Smooth muscle cell of the pulmonary artery (primary cell): Measurements from ENCODE around the gene RFPL4AL1. TPM values are rescaled to one million over a fixed set of nuclear protein-coding genes. Genes with fewer than 3 reads are reported as not detected.

Experiments used
- total RNA-seq: library from RNA; depleted of rRNA; stranded (reverse); fragments of >200 nt; gene quantifications from 2 replicates; pipeline ENCODE4 v1.2.3, GENCODE V29; 2014

RFPL4AL1 gene
- total RNA-seq, result not detected in 2 replicates

GRCh38 chr19:55768818-55769217, at the start of gene RFPL4AL1:
Gene RFPL4AL1, plus strand, starts transcription at chr19:55769118. Its CDS starts 2,687 bp downstream, at chr19:55771805.

DNA sequence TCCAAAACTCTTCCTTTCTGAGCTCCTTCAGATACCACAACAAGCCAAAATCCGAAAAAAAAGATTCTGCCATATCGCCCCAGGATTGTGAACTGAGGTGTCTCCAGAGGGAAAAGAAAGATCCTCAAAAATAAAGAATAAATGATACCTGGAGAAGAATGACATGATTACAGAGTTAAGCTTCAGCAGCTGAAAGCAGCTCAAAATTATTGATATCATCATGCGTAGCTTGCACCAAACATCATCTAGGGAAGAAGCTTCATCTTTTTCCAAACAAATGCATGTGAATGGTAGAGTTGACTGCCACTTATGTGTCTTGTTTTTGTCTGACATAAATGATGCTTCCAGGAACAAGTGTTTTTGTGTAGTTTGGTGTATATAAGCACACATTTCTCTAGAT, 30.6 kb upstream of the RFPL4AL1 start, which contains the start of gene NLRP9:
NLRP9 (minus strand) TSS at position 101 of the 400 bp plus-strand sequence; CDS start at position 73, 28 bp downstream.

DNA sequence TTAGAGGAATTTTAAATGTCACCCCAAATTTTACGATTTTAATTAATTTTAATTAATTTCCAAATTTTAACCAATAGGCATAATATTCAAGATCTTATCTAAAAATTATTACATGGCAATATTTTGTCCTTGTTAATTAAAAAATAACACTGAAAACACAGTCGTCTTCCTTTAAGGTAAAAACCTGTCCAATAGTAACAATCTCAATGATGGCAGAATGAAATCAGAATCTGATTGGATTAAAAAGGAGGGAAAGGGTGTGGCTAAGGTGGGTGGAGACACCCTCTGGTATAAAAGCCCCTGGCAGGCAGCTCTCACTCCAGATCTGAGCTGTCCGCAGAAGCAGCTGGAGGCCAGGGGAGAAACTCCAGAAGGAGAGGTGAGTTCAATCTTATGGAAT, 10.1 kb upstream of the RFPL4AL1 start, which contains the start of gene RFPL4A:
RFPL4A (plus strand) TSS at position 301 of the 400 bp plus-strand sequence. CDS start 2,704 bp downstream, outside the sequence.

Other genes starting within 250 kb of the RFPL4AL1 start
- gene SBK2, start 232.0 kb upstream of the RFPL4AL1 start, total RNA-seq, result 0.13 TPM in 1 of 2 replicates, not detected in the other
- gene SBK3, start 223.6 kb upstream of the RFPL4AL1 start, total RNA-seq, result 0.07 TPM in 2 replicates
- gene ZNF579, start 188.3 kb upstream of the RFPL4AL1 start, total RNA-seq, result 4.1 and 9.1 TPM in 2 replicates
- 3.8 and 5.0 TPM in 2 replicates for gene FIZ1, start 169.6 kb upstream of the RFPL4AL1 start, total RNA-seq
- 9.5 and 13.1 TPM in 2 replicates for gene ZNF524, start 168.8 kb upstream of the RFPL4AL1 start, total RNA-seq
- 2.5 and 5.1 TPM in 2 replicates for gene ZNF865, start 163.5 kb upstream of the RFPL4AL1 start, total RNA-seq
- gene ZNF784, start 144.6 kb upstream of the RFPL4AL1 start, total RNA-seq, result 3.9 and 5.1 TPM in 2 replicates
- gene ZNF580, start 128.1 kb upstream of the RFPL4AL1 start, total RNA-seq, result 7.1 and 8.8 TPM in 2 replicates
- 16.6 and 24.6 TPM in 2 replicates for gene ZNF581, start 125.5 kb upstream of the RFPL4AL1 start, total RNA-seq
- gene CCDC106, start 120.9 kb upstream of the RFPL4AL1 start, total RNA-seq, result 10.7 and 13.3 TPM in 2 replicates
- gene U2AF2, start 114.1 kb upstream of the RFPL4AL1 start, total RNA-seq, result 103 and 111 TPM in 2 replicates
- gene EPN1, start 93.9 kb upstream of the RFPL4AL1 start, total RNA-seq, result 130 and 144 TPM in 2 replicates
- gene NLRP9, start 30.7 kb upstream of the RFPL4AL1 start, total RNA-seq, result not detected in 2 replicates
- not detected in 2 replicates for gene RFPL4A, start 10.0 kb upstream of the RFPL4AL1 start, total RNA-seq
- not detected in 2 replicates for gene NLRP11, start 62.9 kb downstream of the RFPL4AL1 start, total RNA-seq
- not detected in 2 replicates for gene NLRP4, start 67.4 kb downstream of the RFPL4AL1 start, total RNA-seq
- gene NLRP13, start 163.2 kb downstream of the RFPL4AL1 start, total RNA-seq, result not detected in 2 replicates
- gene NLRP8, start 178.7 kb downstream of the RFPL4AL1 start, total RNA-seq, result not detected in 2 replicates
- not detected in 2 replicates for gene NLRP5, start 217.7 kb downstream of the RFPL4AL1 start, total RNA-seq